ENCODE results near the gene COMMD4. TPM values are rescaled to one million over a fixed set of nuclear protein-coding genes. Genes with fewer than 3 reads are reported as not detected.
A peak's percentile ranks its signal among the peaks of the same experiment; 100 is the strongest.

Gene COMMD4
- total and polyA plus RNA-seq, 2 of the 8 experiments (the other 6 are each of a cell fraction or from before 2014, with no cell fraction given) = 131 to 236 TPM

DNA sequence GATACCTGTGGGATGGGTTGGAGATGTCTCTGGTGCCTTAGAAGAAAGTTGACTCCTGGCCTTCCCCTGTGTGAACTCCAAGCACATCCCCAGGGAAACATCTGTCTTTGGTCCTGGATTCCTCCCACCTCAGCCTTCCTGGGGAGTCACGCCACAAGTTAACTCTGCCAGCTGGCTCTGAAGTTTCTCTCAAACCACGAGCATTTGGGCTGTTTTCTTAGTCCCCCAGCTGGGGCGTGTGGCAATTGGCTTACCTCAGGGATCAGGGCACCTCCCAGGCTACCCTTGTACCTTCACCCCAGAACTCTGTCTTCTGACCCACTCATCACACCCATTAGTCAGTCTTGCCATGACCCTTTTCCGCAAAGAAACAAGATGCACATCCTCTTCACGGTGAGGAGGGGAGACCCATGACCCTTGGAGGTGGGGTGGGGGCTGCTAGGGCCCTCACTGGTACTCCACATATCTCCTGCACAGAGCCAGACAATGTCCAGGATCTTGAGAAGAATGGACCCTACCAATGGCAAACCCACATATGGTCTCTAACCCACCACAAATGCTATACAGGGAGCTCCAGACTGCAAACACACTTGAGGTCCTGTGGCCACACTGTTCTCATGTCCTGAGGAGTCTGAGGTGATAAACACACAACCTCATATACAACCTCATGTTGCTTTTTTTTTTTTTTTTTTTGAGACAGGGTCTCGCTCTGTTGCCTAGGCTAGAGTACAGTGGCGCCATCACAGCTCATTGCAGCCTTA, 14.9 kb downstream of the COMMD4 start:
- DNase-seq (ENCODE audit: low read depth in 1 of 2, low spot score in 2 of 2) (no peak), FAIRE-seq (no peak)
- H2AFZ ChIP-seq (ENCODE audit: low read length) = no peak overlapping the region
- no peak overlapping the region for H3K18ac ChIP-seq (ENCODE audit: extremely low read depth, low read length)
- no peak overlapping the region for H3K4me3 ChIP-seq (ENCODE audit: extremely low read depth in 1 of 4, insufficient read depth in 2 of 4, low read depth in 3 of 4, low read length in 4 of 4)
- WGBS, 2 experiments (ENCODE audit: extremely low coverage in 1 of 2, insufficient coverage in 1 of 2, insufficient read length in 1 of 2, insufficient replicate concordance in 2 of 2, low coverage in 1 of 2, low lambda C conversion rate in 2 of 2, missing lambda C conversion rate in 1 of 2) = 90% methylated on average over 6 of the region's 7 CpGs; no CpG with 5 or more reads in 1 of the 2 experiments
- no peak overlapping the region for H3K4ac ChIP-seq (replicated peaks; ENCODE audit: insufficient read length, low read depth, low read length)
- no peak overlapping the region for H2BK120ac ChIP-seq (replicated peaks; ENCODE audit: low read depth, low read length)
- no peak overlapping the region for H4K5ac ChIP-seq (ENCODE audit: insufficient read length, low read depth, low read length)
- H3K27ac ChIP-seq (ENCODE audit: low read depth, low read length) = no peak overlapping the region
- H2BK20ac ChIP-seq (ENCODE audit: low read length) = no peak overlapping the region
- H4K8ac ChIP-seq (ENCODE audit: extremely low read depth, insufficient read depth, low read length) = no peak overlapping the region
- no peak overlapping the region for H3K9ac ChIP-seq (replicated peaks in 1 of 4; ENCODE audit: extremely low read depth in 1 of 4, low read depth in 3 of 4, low read length in 3 of 4)
- no peak overlapping the region for H3K4me2 ChIP-seq (ENCODE audit: insufficient read depth in 1 of 2, low read depth in 2 of 2, low read length in 2 of 2)
- H3K23ac ChIP-seq (ENCODE audit: insufficient read length) = no peak overlapping the region
- no peak overlapping the region for H3K56ac ChIP-seq (replicated peaks; ENCODE audit: insufficient read length, low read depth, low read length)
- no peak overlapping the region for H2BK15ac ChIP-seq (ENCODE audit: low read length)
- H4K20me1 ChIP-seq (replicated peaks in 1 of 2; ENCODE audit: control insufficient read depth in 1 of 2, insufficient read depth in 2 of 2, low read length in 2 of 2) = peaks cover 0 to 7% of the 10 kb centered on the region in 2 experiments
- CTCF ChIA-PET (ENCODE audit: partially characterized antibody) = interaction anchor here (0.6 to 0.8 kb wide), 3 partner anchors 10 to 551 kb away, joined by 3 to 4 read pairs (median 3); partner anchors contain the start of gene MAN2C1
- H2BK5ac ChIP-seq (ENCODE audit: low read depth, low read length) = no peak overlapping the region
- POLR2A ChIA-PET (ENCODE audit: partially characterized antibody) = interaction anchor here (0.6 to 8.2 kb wide), 3 partner anchors 11 to 240 kb away, joined by 4 to 69 read pairs (median 4); partner anchors contain the start of gene MAN2C1
- H2AK5ac ChIP-seq (ENCODE audit: low read depth, low read length) = no peak overlapping the region
- H3K27me3 ChIP-seq (replicated peaks in 1 of 4; ENCODE audit: control insufficient read depth in 3 of 4, extremely low read depth in 1 of 4, insufficient read depth in 3 of 4, low read length in 3 of 4) = peaks cover 0 to 31% (median 16%) of the 10 kb centered on the region in 4 experiments; a peak in 5 of 7 replicates
- no peak overlapping the region for H4K91ac ChIP-seq (replicated peaks; ENCODE audit: insufficient read length, low read length)
- H2BK12ac ChIP-seq (ENCODE audit: low read depth, low read length) = no peak overlapping the region
- H3K23me2 ChIP-seq (ENCODE audit: low read depth, low read length) = peaks cover 17% of the 10 kb centered on the region
- no peak overlapping the region for H3K14ac ChIP-seq (ENCODE audit: insufficient read length)
- no peaks in the 10 kb centered on the region for H3K9me3 ChIP-seq (ENCODE audit: insufficient read depth in 2 of 2, low read depth in 1 of 2, low read length in 1 of 2)
- no peaks in the 10 kb centered on the region; the same call in 1 of the 2 replicates for H3K79me1 ChIP-seq (ENCODE audit: low read depth, low read length)
- H3K36me3 ChIP-seq (ENCODE audit: control insufficient read depth in 2 of 4, insufficient read depth in 4 of 4, low read length in 3 of 4) = no peaks in the 10 kb centered on the region
- H3K79me2 ChIP-seq (ENCODE audit: control insufficient read depth in 1 of 2, insufficient read depth in 2 of 2, low read length in 2 of 2) = no peaks in the 10 kb centered on the region
- H3K4me1 ChIP-seq (replicated peaks in 1 of 4; ENCODE audit: control insufficient read depth in 3 of 4, insufficient read depth in 4 of 4, low read length in 3 of 4) = peaks cover 0 to 9% (median 5%) of the 10 kb centered on the region in 4 experiments; a peak in 4 of 7 replicates
- TF ChIP-seq RXRA (IDR thresholded peaks at IDR 0.05; ENCODE audit: insufficient read depth, low read depth, low read length) (no peak), POLR2AphosphoS5 (IDR thresholded peaks at IDR 0.05; ENCODE audit: low read depth, low read length) (0 out of 2 replicates have a peak, but pooled peaks have one; percentile 14)
